OCI-LY7 (cell line): Measurements from ENCODE around the gene METTL22. TPM values are rescaled to one million over a fixed set of nuclear protein-coding genes. Genes with fewer than 3 reads are reported as not detected.

Experiments
- BruUV-seq: library from RNA; stranded (reverse); fragments of 400-500 nt; replicated peaks from 2 replicates; lab custom pipeline; 2021; lab: Mats Ljungman, UMichigan
- CTCF ChIA-PET: fragments of 300-600 bp; sonication (Branson Sonifier 250); formaldehyde crosslinking; loops from one replicate; lab custom pipeline; 2022; ENCODE audit warnings: antibody characterized with exemption; ENCODE audit not compliant: unreplicated experiment; lab: Charles Lee
- POLR2A ChIA-PET: fragments of 300-600 bp; sonication (Branson Sonifier 250); formaldehyde crosslinking; loops from one replicate; lab custom pipeline; 2022; ENCODE audit warnings: antibody characterized with exemption; lab: Charles Lee
- DNase-seq: peaks from one replicate; pipeline ENCODE4 v3.0.0-alpha.2; 2015; ENCODE audit warnings: low spot score
- H2AFZ ChIP-seq: fragments of 200-600 bp; sonication (generic), shearing (Covaris generic); 2 replicates; pipeline ENCODE4 v1.6.1; 2014; ENCODE audit warnings: mild to moderate bottlenecking, antibody characterized with exemption, low read length, moderate library complexity
- H3K27ac ChIP-seq: fragments of 200-600 bp; sonication (generic); 2 replicates; pipeline ENCODE4 v1.5.1; 2014; ENCODE audit warnings: mixed run types, low read depth, mild to moderate bottlenecking, moderate library complexity, low read length, inconsistent platforms; ENCODE audit not compliant: poor library complexity, severe bottlenecking
- H3K36me3 ChIP-seq: fragments of 200-600 bp; sonication (generic); 2 replicates; pipeline ENCODE4 v1.6.1; 2014; ENCODE audit warnings: mild to moderate bottlenecking, antibody characterized with exemption, low read length, moderate library complexity, mixed read lengths; ENCODE audit not compliant: insufficient read depth
- H3K4me1 ChIP-seq: fragments of 200-600 bp; sonication (generic); 2 replicates; pipeline ENCODE4 v1.5.1; 2014; ENCODE audit warnings: mild to moderate bottlenecking, low read length; ENCODE audit not compliant: insufficient read depth, poor library complexity, severe bottlenecking
- H3K4me2 ChIP-seq: fragments of 200-600 bp; sonication (generic); 2 replicates; pipeline ENCODE4 v1.6.1; 2014; ENCODE audit warnings: mild to moderate bottlenecking, low read length
- H3K4me3 ChIP-seq: fragments of 200-600 bp; sonication (generic); 2 replicates; pipeline ENCODE4 v1.5.1; 2014; ENCODE audit warnings: mild to moderate bottlenecking, low read depth, low read length; ENCODE audit not compliant: poor library complexity, severe bottlenecking
- H3K79me2 ChIP-seq: fragments of 200-600 bp; sonication (generic); 2 replicates; pipeline ENCODE4 v1.6.1; 2016; ENCODE audit warnings: low read depth, mild to moderate bottlenecking, low read length, moderate library complexity, mixed read lengths; ENCODE audit not compliant: insufficient read depth
- H3K9me2 ChIP-seq: fragments of 200-600 bp; sonication (generic); 2 replicates; pipeline ENCODE4 v1.6.1; 2016; ENCODE audit warnings: mild to moderate bottlenecking, low read length, mixed read lengths; ENCODE audit not compliant: insufficient read depth
- H3K9me3 ChIP-seq: fragments of 200-600 bp; sonication (generic); 2 replicates; pipeline ENCODE4 v1.6.1; 2014; ENCODE audit warnings: mild to moderate bottlenecking, mixed run types, low read length, mixed read lengths
- H4K20me1 ChIP-seq: fragments of 200-600 bp; sonication (generic); 2 replicates; pipeline ENCODE4 v1.6.1; 2014; ENCODE audit warnings: mild to moderate bottlenecking, antibody characterized with exemption, low read length, moderate library complexity, mixed read lengths; ENCODE audit not compliant: insufficient read depth
- CTCF ChIP-seq: fragments of 200-600 bp; sonication (generic); conservative IDR thresholded peaks from 2 replicates; pipeline ENCODE4 v1.5.1; 2014; ENCODE audit warnings: mild to moderate bottlenecking, antibody characterized with exemption, low read length, moderate library complexity, mixed read lengths
- EZH2phosphoT487 ChIP-seq: fragments of 200-600 bp; sonication (generic); IDR thresholded peaks from 2 replicates; pipeline ENCODE4 v1.6.1; 2018; ENCODE audit warnings: low read depth, borderline replicate concordance, mild to moderate bottlenecking, mixed run types, antibody characterized with exemption, low read length, moderate library complexity, mixed read lengths
- intact Hi-C: fragments of 100-400 bp; cut with micrococcal nuclease; formaldehyde crosslinking; loops from one replicate; pipeline ENCODE4 v1.10.0; 2022; ENCODE audit not compliant: unreplicated experiment
- total RNA-seq, 2 experiments: library from RNA; depleted of rRNA in 1 of 2; stranded (reverse); fragments of >200 nt in 1 of 2; shearing (Covaris generic) in 1 of 2; gene quantifications; 2 replicates each; pipeline ENCODE4 v1.2.3, GENCODE V29; 2014 to 2022

Gene METTL22
- total RNA-seq, 2 experiments from 2014 or later, result 22.4 to 55.0 TPM

DNA sequence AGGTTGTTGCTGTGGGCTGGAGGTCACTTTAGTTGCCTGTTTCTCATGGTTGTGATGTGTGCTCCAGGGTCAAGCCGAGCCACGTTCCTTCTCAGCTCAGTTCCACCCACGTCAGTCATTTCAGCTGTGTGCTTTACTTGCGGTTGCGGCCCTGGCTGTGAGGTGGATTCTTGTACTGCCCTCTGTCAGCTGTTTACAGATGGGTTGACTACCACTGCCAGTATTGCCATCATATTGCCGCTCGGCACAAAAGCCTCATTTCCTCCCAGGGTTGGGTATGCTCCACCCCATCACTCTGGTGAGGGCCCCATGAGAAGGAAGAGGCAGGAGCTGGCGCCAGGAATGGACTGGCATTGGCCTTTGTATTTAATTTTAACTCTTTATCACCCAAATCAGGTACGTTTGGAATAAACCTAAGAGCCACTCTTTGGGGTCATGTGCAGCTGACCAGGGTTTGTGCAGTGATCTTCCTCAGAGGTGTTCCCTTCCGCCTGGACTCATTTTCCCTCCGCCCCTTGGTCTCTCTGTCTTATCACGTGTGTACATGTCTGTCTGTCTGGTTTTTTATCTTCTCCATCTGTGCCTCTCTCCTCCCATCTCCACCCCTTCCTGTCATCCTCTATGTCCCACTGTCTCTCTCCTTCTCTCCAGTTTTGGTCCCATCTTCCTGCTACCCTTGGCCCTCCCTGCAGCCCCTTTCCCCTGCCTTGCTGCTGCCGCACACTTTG lies 25.0 kb downstream of the METTL22 start:
- intact Hi-C loops, result no loop called here
- POLR2A ChIA-PET, result no interaction called here
- no peaks in the 10 kb centered on the region for H3K9me3 ChIP-seq
- no peak for TF ChIP-seq EZH2phosphoT487
- TF ChIP-seq CTCF, result no peak
- no peaks in the 10 kb centered on the region for H3K4me1 ChIP-seq
- no peaks in the 10 kb centered on the region for H3K79me2 ChIP-seq
- DNase-seq, result no peak
- no peaks in the 10 kb centered on the region for H3K9me2 ChIP-seq
- H3K4me3 ChIP-seq, result no peak overlapping the region
- H2AFZ ChIP-seq, result no peak overlapping the region
- no peak overlapping the region for H3K27ac ChIP-seq
- CTCF ChIA-PET, result no interaction called here
- BruUV-seq, result no TSS peak
- H3K4me2 ChIP-seq, result no peak overlapping the region
- H4K20me1 ChIP-seq, result no peaks in the 10 kb centered on the region
- peaks cover 67% of the 10 kb centered on the region for H3K36me3 ChIP-seq

DNA sequence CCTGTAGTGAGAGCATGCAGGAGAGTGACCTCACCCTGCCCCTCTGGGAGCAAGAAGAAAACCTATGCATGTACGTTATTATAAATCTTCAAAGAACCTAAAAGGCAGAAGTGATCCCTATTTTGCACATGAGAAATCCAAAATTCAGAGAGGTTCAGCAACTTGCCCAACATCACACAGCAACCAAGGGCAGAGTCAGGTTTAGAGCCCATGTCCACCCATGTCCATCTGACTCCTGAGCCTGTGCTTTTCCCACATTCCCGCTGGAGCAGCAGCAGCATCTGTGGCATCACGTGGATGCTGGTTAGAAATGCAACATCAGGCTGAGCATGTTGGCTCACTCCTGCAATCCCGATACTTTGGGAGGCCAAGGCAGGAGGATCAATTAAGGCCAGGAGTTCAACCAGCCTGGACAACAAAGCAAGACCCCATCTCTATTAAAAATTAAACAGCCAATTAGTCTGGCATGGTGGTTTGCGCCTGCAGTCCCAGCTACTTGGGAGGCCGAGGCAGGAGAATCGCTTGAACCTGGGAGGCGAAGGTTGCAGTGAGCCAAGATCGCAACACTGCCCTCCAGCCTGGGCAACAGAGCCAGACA lies 26.3 kb downstream of the METTL22 start:
- no peak overlapping the region for H3K4me2 ChIP-seq
- no peaks in the 10 kb centered on the region for H3K4me1 ChIP-seq
- POLR2A ChIA-PET, result no interaction called here
- no peak overlapping the region for H2AFZ ChIP-seq
- H3K27ac ChIP-seq, result no peak overlapping the region
- H3K9me3 ChIP-seq, result no peaks in the 10 kb centered on the region
- DNase-seq, result no peak
- H3K79me2 ChIP-seq, result no peaks in the 10 kb centered on the region
- H3K4me3 ChIP-seq, result no peak overlapping the region
- CTCF ChIA-PET, result no interaction called here
- H4K20me1 ChIP-seq, result no peaks in the 10 kb centered on the region
- H3K9me2 ChIP-seq, result no peaks in the 10 kb centered on the region
- H3K36me3 ChIP-seq, result peaks cover 55% of the 10 kb centered on the region
- intact Hi-C loops, result no loop called here
- TF ChIP-seq EZH2phosphoT487 (no peak), CTCF (no peak)
- BruUV-seq, result no TSS peak

GRCh38 chr16:8648877-8649276 lies 27.4 kb downstream of the METTL22 start:
- BruUV-seq, result no TSS peak
- no peaks in the 10 kb centered on the region for H3K4me1 ChIP-seq
- H3K9me3 ChIP-seq, result no peaks in the 10 kb centered on the region
- no peak overlapping the region for H3K4me2 ChIP-seq
- no peaks in the 10 kb centered on the region for H3K9me2 ChIP-seq
- H3K79me2 ChIP-seq, result no peaks in the 10 kb centered on the region
- POLR2A ChIA-PET, result interaction anchor here (1.2 kb wide), 1 partner anchor 175 kb away, joined by 3 read pairs; no protein-coding TSS in a partner anchor
- H3K36me3 ChIP-seq, result peaks cover 46% of the 10 kb centered on the region
- no peak overlapping the region for H3K4me3 ChIP-seq
- intact Hi-C loops, result no loop called here
- TF ChIP-seq CTCF, result no peak
- no peak for TF ChIP-seq EZH2phosphoT487
- no peak overlapping the region for H3K27ac ChIP-seq
- CTCF ChIA-PET, result no interaction called here
- no peaks in the 10 kb centered on the region for H4K20me1 ChIP-seq
- no peak overlapping the region for H2AFZ ChIP-seq
- DNase-seq, result no peak
